Upper lobe of left lung (tissue), 6 donors: ENCODE results near the gene MPHOSPH6. TPM values are rescaled to one million over a fixed set of nuclear protein-coding genes. Genes with fewer than 3 reads are reported as not detected.
"Not testable (repeated sequence)": the region's sequence is repeated elsewhere in the genome, so short reads cannot be mapped to it uniquely, and the experiment has no call there.

ENCODE experiments used
- ATAC-seq, 2 donors: fragments of 200-7000 bp; cut with Tn5 transposase; one replicate each; pipeline ENCODE4 v1.9.1; 2022; ENCODE audit warnings: mild to moderate bottlenecking in 2 of 2, moderate library complexity in 2 of 2; ENCODE audit not compliant: low FRiP score in 2 of 2
- DNase-seq, 2 donors: peaks; one replicate each; pipeline ENCODE4 v3.0.0-alpha.2; 2019 to 2020
- H3K27ac ChIP-seq, 4 donors: fragments of 200-600 bp; sonication (generic); one replicate each; pipeline ENCODE4 v1.5.1; 2016 to 2019
- H3K27me3 ChIP-seq, 4 donors: fragments of 200-600 bp; sonication (generic); one replicate each; pipeline ENCODE4 v1.5.1; 2017 to 2019
- H3K36me3 ChIP-seq, 4 donors: fragments of 200-600 bp; sonication (generic); one replicate each; pipeline ENCODE4 v1.5.1; 2016 to 2019
- H3K4me1 ChIP-seq, 4 donors: fragments of 200-600 bp; sonication (generic); one replicate each; pipeline ENCODE4 v1.5.1; 2018 to 2019
- H3K4me3 ChIP-seq, 4 donors: fragments of 200-600 bp; sonication (generic); one replicate each; pipeline ENCODE4 v1.5.1; 2017 to 2019; ENCODE audit warnings: mild to moderate bottlenecking in 2 of 4, moderate library complexity in 1 of 4
- H3K9me3 ChIP-seq, 4 donors: fragments of 200-600 bp; sonication (generic); one replicate each; pipeline ENCODE4 v1.5.1; 2018 to 2019
- CTCF ChIP-seq, 6 experiments: fragments of 450-650 bp in 4 of 6; fragments of 200-600 bp in 2 of 6; sonication (generic) in 2 of 6; IDR thresholded peaks; one replicate each; pipeline ENCODE4 v1.5.1; 2016 to 2019; ENCODE audit warnings: antibody characterized with exemption in 6 of 6
- EP300 ChIP-seq, 4 donors: sonication (generic); formaldehyde crosslinking; IDR thresholded peaks; one replicate each; pipeline ENCODE4 v1.5.1; 2017; ENCODE audit warnings: antibody characterized with exemption in 4 of 4, control low read depth in 2 of 4
- POLR2A ChIP-seq, 4 donors: fragments of 450-650 bp; IDR thresholded peaks; one replicate each; pipeline ENCODE4 v1.5.1; 2016 to 2017; ENCODE audit warnings: antibody characterized with exemption in 4 of 4, mild to moderate bottlenecking in 2 of 4
- POLR2AphosphoS5 ChIP-seq, 2 donors: sonication (generic); formaldehyde crosslinking; IDR thresholded peaks; one replicate each; pipeline ENCODE4 v1.5.1; 2017; ENCODE audit warnings: antibody characterized with exemption in 2 of 2
- WGBS, 2 donors: methylation state at CpG; one replicate each; pipeline ENCODE4 v1.1.5; 2017 to 2018; 5-methylcytosine and 5-hydroxymethylcytosine counted together
- total RNA-seq, 6 donors: library from RNA; depleted of rRNA in 4 of 6; stranded (reverse); fragments of >200 nt in 4 of 6; gene quantifications; one replicate each; pipeline versions ENCODE4 v1.1.0 to v1.2.1, GENCODE V29; 2016 to 2021
- donor health status: DM: no; HTN: no; CAD: no; lungs with moderate emphysema.
- donor health status: DM: no; HTN: yes; CAD: no; lungs with severe emphysema.

The MPHOSPH6 gene
- total RNA-seq: 10 to 100 TPM; 17.4 to 55.5 (median 22.6) TPM

GRCh38 chr16:82169861-82170845 lies at the start of gene MPHOSPH6:
Gene MPHOSPH6 (minus strand): TSS chr16:82170224. CDS start chr16:82170175, 49 bp downstream.
- WGBS, 2 donors: 1% methylated on average over 56 to 77 of the region's 89 CpGs
- peaks cover 15 to 18% (median 15%) of the 10 kb centered on the region in 4 donors for H3K4me1 ChIP-seq
- no peaks in the 10 kb centered on the region for H3K9me3 ChIP-seq
- H3K36me3 ChIP-seq: peaks cover 0 to 11% (median 0%) of the 10 kb centered on the region in 4 donors
- H3K27me3 ChIP-seq: no peaks in the 10 kb centered on the region
- TF ChIP-seq EP300 (IDR thresholded peaks at IDR 0.05) (no peak), POLR2A (IDR thresholded peaks at IDR 0.05) (peak in 1 of 4 donors; percentile 86), CTCF (IDR thresholded peaks at IDR 0.05) (peak in 4 of 6 experiments; percentile 4 to 39 (median 28)), POLR2AphosphoS5 (IDR thresholded peaks at IDR 0.05) (peak; percentile 65 to 75)
- peak; percentile 98 to 100 for ATAC-seq
- DNase-seq: peak; percentile 90 to 99
- H3K27ac ChIP-seq: peak within 1 kb of the TSS; percentile 63 to 88 (median 83)
- H3K4me3 ChIP-seq: peak within 1 kb of the TSS; percentile 61 to 94 (median 78)

- TF ChIP-seq CTCF (IDR thresholded peaks at IDR 0.05) (no peak), POLR2AphosphoS5 (IDR thresholded peaks at IDR 0.05) (no peak), EP300 (IDR thresholded peaks at IDR 0.05) (no peak), POLR2A (IDR thresholded peaks at IDR 0.05) (no peak)
- no peaks in the 10 kb centered on the region for H3K9me3 ChIP-seq
Observed at GRCh38 chr16:82219298-82219697, 49.3 kb upstream of the MPHOSPH6 start.

GRCh38 chr16:82209314-82209713 lies 39.3 kb upstream of the MPHOSPH6 start:
- not testable (repeated sequence) for H3K4me1 ChIP-seq, H3K4me3 ChIP-seq, H3K36me3 ChIP-seq, H3K27me3 ChIP-seq, H3K27ac ChIP-seq, H3K9me3 ChIP-seq, ATAC-seq
- 79 to 86% methylated on average over 9 of the region's 9 CpGs for whole genome bisulfite sequencing, 2 donors
- peak in 1 of 2 donors; percentile 17 for DNase-seq

More at GRCh38 chr16:82219298-82219697, 49.3 kb upstream of the MPHOSPH6 start:
- no peak overlapping the region for H3K27ac ChIP-seq
- ATAC-seq: no peak
- no peaks in the 10 kb centered on the region for H3K27me3 ChIP-seq
- no peaks in the 10 kb centered on the region for H3K36me3 ChIP-seq
- H3K4me3 ChIP-seq: no peak overlapping the region
- 73 to 76% methylated on average over 12 of the region's 12 CpGs for WGBS, 2 donors
- DNase-seq: no peak
- H3K4me1 ChIP-seq: no peaks in the 10 kb centered on the region

GRCh38 chr16:82203198-82203597 lies 33.2 kb upstream of the MPHOSPH6 start:
- Histone ChIP-seq H3K36me3 (no peaks in the 10 kb centered on the region), H3K4me1 (no peaks in the 10 kb centered on the region), H3K27ac (no peak overlapping the region), H3K4me3 (no peak overlapping the region), H3K9me3 (no peaks in the 10 kb centered on the region), H3K27me3 (no peaks in the 10 kb centered on the region)
- DNase-seq (no peak), ATAC-seq (no peak)
- no peak for TF ChIP-seq POLR2A (IDR thresholded peaks at IDR 0.05)
- no peak for TF ChIP-seq CTCF (IDR thresholded peaks at IDR 0.05)
- TF ChIP-seq POLR2AphosphoS5 (IDR thresholded peaks at IDR 0.05): no peak
- no peak for TF ChIP-seq EP300 (IDR thresholded peaks at IDR 0.05)

GRCh38 chr16:82201926-82202325 lies 31.9 kb upstream of the MPHOSPH6 start:
- TF ChIP-seq CTCF (IDR thresholded peaks at IDR 0.05): no peak
- no peak for TF ChIP-seq EP300 (IDR thresholded peaks at IDR 0.05)
- TF ChIP-seq POLR2AphosphoS5 (IDR thresholded peaks at IDR 0.05): no peak
- TF ChIP-seq POLR2A (IDR thresholded peaks at IDR 0.05): no peak
- H3K4me3 ChIP-seq: no peak overlapping the region
- H3K9me3 ChIP-seq: no peaks in the 10 kb centered on the region
- no peaks in the 10 kb centered on the region for H3K36me3 ChIP-seq
- no peak overlapping the region for H3K27ac ChIP-seq
- DNase-seq: no peak
- ATAC-seq: no peak
- no peaks in the 10 kb centered on the region for H3K27me3 ChIP-seq
- H3K4me1 ChIP-seq: no peaks in the 10 kb centered on the region
- 50 to 69% methylated on average over 1 of the region's 1 CpG for WGBS, 2 donors
